ENCODE results near the gene TBX2.
"Not testable (repeated sequence)": the region's sequence is repeated elsewhere in the genome, so short reads cannot be mapped to it uniquely, and the experiment has no call there.

The TBX2 gene

GRCh38 chr17:61399131-61400065 lies at the start of gene TBX2:
TBX2 (plus strand) TSS chr17:61399843; CDS start chr17:61400177, 334 bp downstream.
- Mint-ChIP-seq H3K9me3 (no peaks in the 10 kb centered on the region), H3K27me3 (peaks cover 66 to 73% of the 10 kb centered on the region in 2 donors), H3K4me3 (peak within 1 kb of the TSS; percentile 80 to 82), H3K4me1 (peaks cover 37 to 64% of the 10 kb centered on the region in 2 donors), H3K27ac (peak within 1 kb of the TSS; percentile 86), H3K36me3 (peaks cover 0 to 13% of the 10 kb centered on the region in 2 donors)
- DNase-seq (no peak), ATAC-seq (replicated peaks) (no peak)

- H3K4me1 Mint-ChIP-seq = no peaks in the 10 kb centered on the region
- ATAC-seq (replicated peaks) (no peak), DNase-seq (no peak)
- H3K27ac Mint-ChIP-seq = no peak overlapping the region
- H3K36me3 Mint-ChIP-seq = no peaks in the 10 kb centered on the region
- no peaks in the 10 kb centered on the region for H3K27me3 Mint-ChIP-seq
- no peaks in the 10 kb centered on the region for H3K9me3 Mint-ChIP-seq
- no peak overlapping the region for H3K4me3 Mint-ChIP-seq
Observed at GRCh38 chr17:61351745-61352407, 47.8 kb upstream of the TBX2 start.

- no peaks in the 10 kb centered on the region for H3K27me3 Mint-ChIP-seq
- no peaks in the 10 kb centered on the region for H3K9me3 Mint-ChIP-seq
- no peak overlapping the region for H3K27ac Mint-ChIP-seq
- H3K36me3 Mint-ChIP-seq = no peaks in the 10 kb centered on the region
- no peak for ATAC-seq (replicated peaks)
- H3K4me1 Mint-ChIP-seq = no peaks in the 10 kb centered on the region
- DNase-seq = no peak
- no peak overlapping the region for H3K4me3 Mint-ChIP-seq
Observed at GRCh38 chr17:61352408-61352770, 47.3 kb upstream of the TBX2 start.

- DNase-seq (no peak), ATAC-seq (replicated peaks) (no peak)
- Mint-ChIP-seq H3K36me3 (no peaks in the 10 kb centered on the region), H3K4me3 (no peak overlapping the region), H3K9me3 (no peaks in the 10 kb centered on the region), H3K4me1 (no peaks in the 10 kb centered on the region), H3K27me3 (no peaks in the 10 kb centered on the region), H3K27ac (no peak overlapping the region)
Observed at GRCh38 chr17:61352781-61353491, 46.7 kb upstream of the TBX2 start.

- Mint-ChIP-seq H3K4me3 (no peak overlapping the region), H3K9me3 (no peaks in the 10 kb centered on the region), H3K27me3 (no peaks in the 10 kb centered on the region), H3K36me3 (no peaks in the 10 kb centered on the region), H3K4me1 (no peaks in the 10 kb centered on the region), H3K27ac (no peak overlapping the region)
- DNase-seq = no peak
- no peak for ATAC-seq (replicated peaks)
Observed at GRCh38 chr17:61353615-61354014, 46.0 kb upstream of the TBX2 start.

- H3K27ac Mint-ChIP-seq = no peak overlapping the region
- DNase-seq (no peak), ATAC-seq (replicated peaks) (no peak)
- H3K9me3 Mint-ChIP-seq = no peaks in the 10 kb centered on the region
- H3K4me3 Mint-ChIP-seq = no peak overlapping the region
- no peaks in the 10 kb centered on the region for H3K4me1 Mint-ChIP-seq
- no peaks in the 10 kb centered on the region for H3K27me3 Mint-ChIP-seq
- no peaks in the 10 kb centered on the region for H3K36me3 Mint-ChIP-seq
Observed at GRCh38 chr17:61354895-61355874, 44.5 kb upstream of the TBX2 start.

GRCh38 chr17:61357061-61357460 lies 42.6 kb upstream of the TBX2 start:
- not testable (repeated sequence) for ATAC-seq (replicated peaks); H3K4me1 Mint-ChIP-seq; DNase-seq; H3K9me3 Mint-ChIP-seq; H3K4me3 Mint-ChIP-seq; H3K27me3 Mint-ChIP-seq; H3K36me3 Mint-ChIP-seq; H3K27ac Mint-ChIP-seq

- not testable (repeated sequence) for H3K36me3 Mint-ChIP-seq; ATAC-seq (replicated peaks); H3K4me3 Mint-ChIP-seq; H3K9me3 Mint-ChIP-seq; H3K4me1 Mint-ChIP-seq; H3K27ac Mint-ChIP-seq; H3K27me3 Mint-ChIP-seq; DNase-seq
Observed at GRCh38 chr17:61359513-61359912, 40.1 kb upstream of the TBX2 start.

GRCh38 chr17:61360318-61360943 lies 39.2 kb upstream of the TBX2 start:
- H3K27me3 Mint-ChIP-seq = no peaks in the 10 kb centered on the region
- H3K36me3 Mint-ChIP-seq = no peaks in the 10 kb centered on the region
- no peak for DNase-seq
- no peak overlapping the region for H3K27ac Mint-ChIP-seq
- no peak overlapping the region for H3K4me3 Mint-ChIP-seq
- ATAC-seq (replicated peaks) = no peak
- no peaks in the 10 kb centered on the region for H3K9me3 Mint-ChIP-seq
- H3K4me1 Mint-ChIP-seq = no peaks in the 10 kb centered on the region

- no peaks in the 10 kb centered on the region for H3K4me1 Mint-ChIP-seq
- no peak overlapping the region for H3K27ac Mint-ChIP-seq
- no peaks in the 10 kb centered on the region for H3K9me3 Mint-ChIP-seq
- ATAC-seq (replicated peaks) (no peak), DNase-seq (no peak)
- H3K4me3 Mint-ChIP-seq = no peak overlapping the region
- H3K27me3 Mint-ChIP-seq = no peaks in the 10 kb centered on the region
- H3K36me3 Mint-ChIP-seq = no peaks in the 10 kb centered on the region
Observed at GRCh38 chr17:61361084-61361483, 38.6 kb upstream of the TBX2 start.

- no peak overlapping the region for H3K27ac Mint-ChIP-seq
- H3K4me3 Mint-ChIP-seq = no peak overlapping the region
- no peaks in the 10 kb centered on the region for H3K27me3 Mint-ChIP-seq
- H3K36me3 Mint-ChIP-seq = no peaks in the 10 kb centered on the region
- ATAC-seq (replicated peaks) (no peak), DNase-seq (no peak)
- H3K9me3 Mint-ChIP-seq = no peaks in the 10 kb centered on the region
- H3K4me1 Mint-ChIP-seq = no peaks in the 10 kb centered on the region
Observed at GRCh38 chr17:61362396-61362795, 37.2 kb upstream of the TBX2 start.

GRCh38 chr17:61362852-61363600 lies 36.6 kb upstream of the TBX2 start:
- Mint-ChIP-seq H3K36me3 (no peaks in the 10 kb centered on the region), H3K27me3 (no peaks in the 10 kb centered on the region), H3K27ac (no peak overlapping the region), H3K4me3 (no peak overlapping the region), H3K4me1 (no peaks in the 10 kb centered on the region), H3K9me3 (no peaks in the 10 kb centered on the region)
- ATAC-seq (replicated peaks) (no peak), DNase-seq (no peak)

Measured in stimulated activated naive B cell treated with anti-CD40 and anti-IgM and Interleukin-4, amounts not matched to agents 10 μg/mL and 1 μg/mL and 100 μg/mL, for 72 hours (primary cell).